ENCODE measurements around the gene RYR3. TPM values are rescaled to one million over a fixed set of nuclear protein-coding genes. Genes with fewer than 3 reads are reported as not detected.

Gene RYR3
- total RNA-seq, 6 experiments from 2014 or later, result not detected

- H3K9me3 Mint-ChIP-seq, result no peaks in the 10 kb centered on the region
- H3K4me1 Mint-ChIP-seq (ENCODE audit: low read depth), result peaks cover 29% of the 10 kb centered on the region
- H3K27me3 Mint-ChIP-seq (ENCODE audit: insufficient read depth), result peaks cover 1% of the 10 kb centered on the region
- no peak overlapping the region for H3K4me3 Mint-ChIP-seq
- DNase-seq, result no peak
- no peaks in the 10 kb centered on the region for H3K36me3 Mint-ChIP-seq (ENCODE audit: low read depth)
- TF ChIP-seq CTCF (IDR thresholded peaks at IDR 0.05), result no peak
- no peak overlapping the region for H3K27ac Mint-ChIP-seq
Measured at GRCh38 chr15:33282226-33283020, 28.3 kb upstream of the RYR3 start.

GRCh38 chr15:33283576-33283975, 27.2 kb upstream of the RYR3 start:
- TF ChIP-seq CTCF (IDR thresholded peaks at IDR 0.05), result no peak
- Mint-ChIP-seq H3K27me3 (ENCODE audit: insufficient read depth) (peaks cover 3% of the 10 kb centered on the region), H3K9me3 (no peaks in the 10 kb centered on the region), H3K27ac (no peak overlapping the region), H3K4me3 (no peak overlapping the region), H3K36me3 (ENCODE audit: low read depth) (no peaks in the 10 kb centered on the region), H3K4me1 (ENCODE audit: low read depth) (peaks cover 20% of the 10 kb centered on the region)
- DNase-seq, result no peak

DNA sequence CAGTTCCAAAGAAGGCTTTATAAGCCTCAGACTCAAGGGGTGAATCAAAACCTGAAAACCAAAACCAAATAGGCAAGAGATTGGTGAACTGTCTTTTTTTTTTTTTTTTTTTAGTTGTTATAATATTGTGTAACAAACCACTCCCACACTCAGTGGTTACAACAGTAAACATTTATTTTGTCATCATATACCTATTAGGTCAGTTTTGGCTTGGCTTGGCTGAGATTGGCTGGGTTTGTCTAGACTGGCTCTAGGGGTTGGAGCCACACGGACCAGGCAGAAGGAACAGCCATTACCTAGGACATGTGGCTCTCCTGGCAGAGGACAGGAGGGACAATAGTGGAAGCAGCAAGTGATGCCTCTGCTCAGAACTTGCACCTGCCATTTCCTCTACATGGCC, 26.4 kb upstream of the RYR3 start:
- Mint-ChIP-seq H3K27ac (no peak overlapping the region), H3K4me3 (no peak overlapping the region), H3K9me3 (no peaks in the 10 kb centered on the region), H3K4me1 (ENCODE audit: low read depth) (peaks cover 12% of the 10 kb centered on the region), H3K36me3 (ENCODE audit: low read depth) (no peaks in the 10 kb centered on the region), H3K27me3 (ENCODE audit: insufficient read depth) (peaks cover 4% of the 10 kb centered on the region)
- DNase-seq, result no peak
- no peak for TF ChIP-seq CTCF (IDR thresholded peaks at IDR 0.05)

GRCh38 chr15:33292717-33293307, 18.0 kb upstream of the RYR3 start:
- Mint-ChIP-seq H3K4me1 (ENCODE audit: low read depth) (peaks cover 15% of the 10 kb centered on the region), H3K4me3 (no peak overlapping the region), H3K9me3 (no peaks in the 10 kb centered on the region), H3K36me3 (ENCODE audit: low read depth) (no peaks in the 10 kb centered on the region), H3K27ac (no peak overlapping the region), H3K27me3 (ENCODE audit: insufficient read depth) (peaks cover 20% of the 10 kb centered on the region)
- TF ChIP-seq CTCF (IDR thresholded peaks at IDR 0.05), result peak; percentile 90
- peak; percentile 46 for DNase-seq

DNA sequence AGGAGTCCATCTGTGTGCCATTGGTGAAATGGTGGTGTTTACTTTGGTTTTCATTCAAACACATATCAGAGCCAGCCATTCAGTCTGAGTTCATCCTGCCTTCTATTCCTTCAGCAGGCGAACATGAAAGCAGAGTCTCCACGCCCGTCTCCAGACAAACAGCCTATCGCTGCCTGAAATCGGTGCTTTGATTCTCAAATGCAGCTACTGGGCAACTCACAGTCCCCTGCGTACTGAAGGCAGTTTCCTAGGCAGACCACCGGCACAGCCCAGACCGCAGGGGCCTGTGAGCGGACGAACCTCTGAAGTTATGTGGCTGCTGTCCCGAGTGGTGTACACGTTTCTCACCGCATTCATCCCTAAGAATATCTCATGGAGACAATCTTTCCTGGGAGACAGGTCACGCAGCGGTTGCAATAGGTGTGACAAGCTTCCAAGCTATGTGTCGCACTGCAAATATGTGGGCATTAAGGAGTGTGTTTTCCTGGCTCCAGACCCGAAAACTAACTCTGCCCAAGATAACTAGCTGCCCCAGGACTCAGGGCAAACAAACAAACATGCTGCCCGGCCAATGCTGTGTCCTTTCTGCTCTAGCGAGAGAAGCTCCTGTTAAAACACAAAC, 16.9 kb upstream of the RYR3 start:
- DNase-seq, result no peak

More for the DNA sequence above, 16.9 kb upstream of the RYR3 start:
- no peaks in the 10 kb centered on the region for H3K36me3 Mint-ChIP-seq (ENCODE audit: low read depth)
- no peak overlapping the region for H3K27ac Mint-ChIP-seq
- peaks cover 19% of the 10 kb centered on the region for H3K27me3 Mint-ChIP-seq (ENCODE audit: insufficient read depth)
- H3K4me1 Mint-ChIP-seq (ENCODE audit: low read depth), result peaks cover 15% of the 10 kb centered on the region
- peak overlapping the region; percentile 62 for H3K4me3 Mint-ChIP-seq
- TF ChIP-seq CTCF (IDR thresholded peaks at IDR 0.05), result no peak
- H3K9me3 Mint-ChIP-seq, result no peaks in the 10 kb centered on the region
